Stimulated activated naive CD4-positive, alpha-beta T cell (primary cell): Measurements from ENCODE around the gene AP1G2.
A peak's percentile ranks its signal among the peaks of the same experiment; 100 is the strongest.

Source experiments
- DNase-seq, 6 experiments: peaks; one replicate each; lab custom pipeline; 2025; lab: John Stamatoyannopoulos, UW

The AP1G2 gene

DNA sequence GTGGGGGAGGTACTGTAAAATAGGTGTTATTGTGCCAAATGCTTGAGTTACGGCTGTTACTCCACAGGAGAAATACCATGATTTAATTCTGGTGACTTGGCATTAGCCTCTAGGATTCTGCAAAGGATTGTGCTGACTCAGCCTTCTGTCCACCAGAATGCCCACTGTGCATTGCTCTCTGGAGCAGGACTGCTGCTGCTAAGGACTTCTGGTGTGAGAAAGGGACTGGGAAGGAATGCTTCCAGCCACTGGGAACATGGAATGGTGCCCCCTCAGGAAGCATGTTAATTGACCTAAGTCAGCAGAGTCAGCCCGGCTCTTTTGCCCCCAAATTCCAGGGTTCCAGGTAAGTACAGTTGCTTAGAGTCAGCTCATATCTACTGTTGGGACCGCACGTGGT lies 48.9 kb downstream of the AP1G2 start:
- DNase-seq, result no peak

DNA sequence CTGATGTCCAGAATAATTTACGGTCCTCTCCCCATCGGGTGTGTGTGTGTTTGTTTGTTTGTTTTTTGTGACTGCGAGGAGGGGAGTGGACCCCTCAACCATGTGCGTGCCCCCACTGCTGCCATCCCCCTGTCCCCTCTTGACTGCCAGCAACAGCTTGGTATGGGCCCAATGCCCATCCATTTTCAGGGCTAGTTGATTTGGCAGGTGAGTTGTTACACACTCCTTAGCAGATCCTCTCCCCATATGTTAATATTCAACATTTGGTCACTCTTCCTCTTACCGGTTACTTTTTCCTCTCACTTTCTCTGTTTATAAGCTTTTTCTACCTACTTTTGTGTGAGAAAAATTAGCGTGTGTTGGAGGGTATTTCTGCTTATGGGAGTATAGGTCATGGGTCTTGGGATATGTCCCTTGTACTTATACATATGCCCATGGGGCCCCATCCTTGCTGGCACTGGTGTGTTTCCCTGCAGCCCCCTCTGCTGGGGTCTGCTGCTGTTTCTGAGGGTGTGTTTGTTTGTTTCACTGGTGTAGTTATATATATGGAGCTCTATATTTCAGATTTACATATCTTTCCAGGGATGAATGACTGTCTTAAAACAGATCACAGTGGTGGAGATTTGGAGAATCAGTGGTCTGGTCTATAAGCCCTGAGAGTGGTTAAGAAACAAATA lies 49.8 kb downstream of the AP1G2 start:
- no peak for DNase-seq

DNA sequence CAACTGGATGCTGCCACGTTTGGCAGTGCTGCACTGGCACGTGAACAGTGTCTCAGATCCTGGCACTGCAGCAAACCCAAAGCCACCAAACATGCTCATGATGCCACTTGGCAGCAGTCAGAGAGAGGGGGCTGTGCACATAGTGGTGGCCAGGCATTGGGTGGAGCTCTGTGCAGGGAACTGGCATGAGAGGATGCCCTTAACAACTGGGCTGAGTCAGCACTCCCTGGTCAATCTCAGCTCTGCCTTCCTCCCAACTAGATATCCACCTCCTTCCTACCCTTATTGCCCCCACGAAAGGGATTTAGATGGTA lies 53.0 kb downstream of the AP1G2 start:
- DNase-seq, result no peak

DNA sequence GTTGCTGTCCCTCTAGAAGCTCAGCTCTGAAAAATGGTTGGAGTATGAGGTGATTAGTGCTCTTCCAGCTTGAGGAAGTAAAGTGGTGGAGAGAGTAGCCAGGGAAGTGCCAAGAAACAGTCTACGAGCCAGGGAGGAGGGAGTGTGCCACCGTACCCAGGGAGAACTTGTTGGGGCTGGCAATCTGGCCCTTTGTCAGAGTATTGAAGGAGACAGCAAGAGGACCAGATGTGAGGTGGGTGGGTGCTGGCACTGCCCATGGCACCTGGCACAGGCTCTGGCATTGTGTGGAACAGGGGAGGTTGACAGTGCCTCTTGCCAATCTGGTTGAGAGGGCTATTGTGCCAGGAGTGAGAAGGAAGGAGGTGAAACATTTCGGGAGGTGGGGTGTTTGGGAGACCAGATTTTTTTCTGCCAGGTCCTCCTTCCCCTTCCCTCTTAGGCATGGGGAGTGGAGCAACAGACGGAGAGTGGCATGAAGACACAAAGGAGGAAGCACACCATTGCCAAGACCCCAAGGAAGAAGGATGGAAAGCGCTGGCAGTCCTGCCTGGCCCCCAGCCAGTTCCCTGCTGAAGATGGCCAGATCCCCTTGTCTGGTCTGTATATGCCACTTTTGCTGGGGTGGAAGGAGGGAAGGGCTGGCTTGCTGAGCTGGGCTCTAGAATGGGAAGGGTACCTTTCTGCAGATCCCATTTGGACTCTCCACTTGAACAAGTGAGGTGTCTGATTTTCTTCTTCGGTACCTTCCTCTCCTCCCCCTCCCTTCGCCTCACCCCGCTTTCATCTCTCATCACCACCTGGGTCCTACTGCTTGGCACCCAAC lies 53.6 kb downstream of the AP1G2 start:
- no peak for DNase-seq

DNA sequence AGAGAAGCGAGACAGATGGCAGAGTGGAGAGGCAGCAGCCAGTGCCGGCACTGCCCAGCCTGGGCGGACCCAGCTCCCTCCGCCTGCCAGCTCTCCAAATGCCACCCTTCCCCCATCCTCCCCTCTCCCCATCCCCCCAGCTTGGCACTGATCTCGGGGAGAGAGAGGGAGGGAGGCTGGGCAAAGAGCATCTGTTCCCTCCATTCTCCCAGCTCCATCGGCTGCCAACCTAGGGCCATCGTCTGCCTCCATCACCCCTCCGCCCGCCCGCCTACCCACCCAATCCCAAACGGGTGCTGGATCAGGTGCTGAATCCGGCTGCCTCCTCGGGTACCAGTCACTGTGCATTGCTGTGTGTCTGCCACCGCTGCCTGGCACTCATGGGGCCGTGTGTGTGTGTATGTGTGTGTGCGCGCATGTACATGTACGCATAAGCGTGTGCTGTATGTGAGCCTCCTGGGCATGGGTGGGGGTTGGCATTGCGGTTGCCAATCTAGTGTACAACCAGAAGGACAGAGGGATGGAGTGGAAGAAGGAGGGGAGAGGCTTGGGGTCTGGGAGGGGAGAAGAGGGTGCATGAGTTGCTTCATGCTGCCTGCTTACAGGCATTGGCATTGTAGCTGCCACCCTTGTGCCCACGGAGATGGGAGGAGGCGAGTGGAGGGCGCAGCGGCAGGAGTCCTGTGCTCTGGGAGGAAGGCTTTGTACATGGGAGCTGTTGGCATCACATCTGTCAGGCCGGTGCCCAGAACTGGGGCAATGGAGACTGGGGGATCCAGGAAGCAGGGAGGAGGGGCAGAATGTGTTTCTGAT lies 54.4 kb downstream of the AP1G2 start:
- DNase-seq, result no peak

DNA sequence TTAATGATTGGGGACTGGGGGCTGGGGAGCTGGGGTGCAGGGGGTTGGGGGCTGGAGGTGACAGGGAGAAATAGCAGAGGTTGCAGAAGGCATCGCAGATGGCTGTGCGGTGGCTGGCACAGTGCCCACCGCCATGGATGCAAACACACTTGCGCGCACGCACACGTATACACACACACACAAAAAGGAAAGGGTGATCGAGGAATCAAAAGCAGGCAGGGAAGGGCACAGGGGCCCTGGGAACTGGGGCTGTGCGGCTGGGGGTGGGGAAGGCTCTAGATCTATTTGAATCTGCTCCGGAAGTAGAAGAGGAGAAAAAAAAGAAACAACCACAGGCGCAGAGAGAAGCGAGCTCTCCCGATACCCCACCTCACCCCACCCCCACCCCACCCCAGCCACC lies 55.4 kb downstream of the AP1G2 start:
- peak in 3 of 6 experiments; percentile 25 to 31 (median 26) for DNase-seq
